SK-N-SH (cell line): ENCODE measurements around the gene NIPAL4. TPM values are rescaled to one million over a fixed set of nuclear protein-coding genes. Genes with fewer than 3 reads are reported as not detected.
"Not testable (repeated sequence)": the region's sequence is repeated elsewhere in the genome, so short reads cannot be mapped to it uniquely, and the experiment has no call there.

Experiments
- CTCF ChIA-PET: fragments of 300-600, 350-600 bp; formaldehyde crosslinking; extraction: SDS; loops from one replicate; lab custom pipeline; 2021; lab: Yijun Ruan, JAX
- POLR2A ChIA-PET: fragments of 350-600 bp; sonication (Branson Sonifier 250); formaldehyde crosslinking; extraction: SDS; loops from one replicate; lab custom pipeline; 2020; ENCODE audit warnings: antibody characterized with exemption, inconsistent platforms; lab: Yijun Ruan, JAX
- DNase-seq: peaks from one replicate; pipeline ENCODE4 v3.0.0; 2012
- H2AFZ ChIP-seq: fragments of 200-600 bp; sonication (generic); 2 replicates; pipeline ENCODE4 v1.8.1; 2016; ENCODE audit warnings: antibody characterized with exemption, mild to moderate bottlenecking, low read depth
- H3F3A ChIP-seq: fragments of 200-600 bp; sonication (generic); replicated peaks from 2 replicates; pipeline ENCODE3; 2016; ENCODE audit warnings: antibody characterized with exemption, mild to moderate bottlenecking; ENCODE audit not compliant: insufficient read depth
- H3K27ac ChIP-seq, 2 experiments: fragments of 200-500 bp in 1 of 2; fragments of 200-600 bp in 1 of 2; sonication (Bioruptor generic) in 1 of 2; sonication (generic), shearing (Covaris generic) in 1 of 2; 2 replicates each; pipeline versions ENCODE4 v1.5.1 to v1.6.1; 2014 to 2016; ENCODE audit warnings: low read depth in 2 of 2, inconsistent platforms in 1 of 2, low read length in 1 of 2, mild to moderate bottlenecking in 1 of 2, mixed read lengths in 1 of 2
- H3K27me3 ChIP-seq: fragments of 200-600 bp; sonication (generic), shearing (Covaris generic); 2 replicates; pipeline ENCODE4 v1.6.1; 2016; ENCODE audit warnings: mixed run types; ENCODE audit not compliant: insufficient read depth
- H3K36me3 ChIP-seq, 2 experiments: fragments of 200-500 bp in 1 of 2; fragments of 200-600 bp in 1 of 2; sonication (Bioruptor generic) in 1 of 2; sonication (generic) in 1 of 2; replicated peaks in 1 of 2; 2 replicates each; pipeline versions ENCODE3 to v1.5.1; 2014 to 2016; ENCODE audit warnings: low read length in 1 of 2, mild to moderate bottlenecking in 1 of 2; ENCODE audit not compliant: insufficient read depth in 2 of 2, control insufficient read depth in 1 of 2
- H3K4me1 ChIP-seq, 2 experiments: fragments of 200-500 bp in 1 of 2; fragments of 200-600 bp in 1 of 2; sonication (Bioruptor generic) in 1 of 2; sonication (generic), shearing (Covaris generic) in 1 of 2; 2 replicates each; pipeline versions ENCODE4 v1.5.1 to v1.6.1; 2014 to 2016; ENCODE audit warnings: low read depth in 1 of 2, low read length in 1 of 2, mixed run types in 1 of 2; ENCODE audit not compliant: insufficient read depth in 2 of 2, control insufficient read depth in 1 of 2
- H3K4me2 ChIP-seq: fragments of 200-600 bp; sonication (generic), shearing (Covaris generic); 2 replicates; pipeline ENCODE4 v1.6.1; 2017; ENCODE audit warnings: mixed run types
- H3K4me3 ChIP-seq, 2 experiments: fragments of 200-500 bp in 1 of 2; fragments of 200-600 bp in 1 of 2; sonication (Bioruptor generic) in 1 of 2; sonication (generic), shearing (Covaris generic) in 1 of 2; 2 replicates each; pipeline versions ENCODE4 v1.5.1 to v1.8.1; 2014 to 2016; ENCODE audit warnings: low read depth in 2 of 2, inconsistent platforms in 1 of 2, low read length in 1 of 2, mild to moderate bottlenecking in 1 of 2, mixed read lengths in 1 of 2, moderate library complexity in 1 of 2
- H3K79me2 ChIP-seq: fragments of 200-600 bp; sonication (generic); 2 replicates; pipeline ENCODE4 v1.8.1; 2017; ENCODE audit warnings: mild to moderate bottlenecking; ENCODE audit not compliant: insufficient read depth
- H3K9ac ChIP-seq: fragments of 200-600 bp; sonication (generic); 2 replicates; pipeline ENCODE4 v1.6.1; 2017; ENCODE audit warnings: mixed run types
- H3K9me2 ChIP-seq: fragments of 200-600 bp; sonication (generic); 2 replicates; pipeline ENCODE4 v1.6.1; 2017; ENCODE audit warnings: mixed run types
- H3K9me3 ChIP-seq: fragments of 200-600 bp; sonication (generic); 2 replicates; pipeline ENCODE4 v1.6.1; 2017; ENCODE audit warnings: mixed run types, mild to moderate bottlenecking, moderate library complexity
- H4K20me1 ChIP-seq: fragments of 200-600 bp; sonication (generic); 2 replicates; pipeline ENCODE4 v1.6.1; 2017; ENCODE audit warnings: mild to moderate bottlenecking, mixed run types; ENCODE audit not compliant: insufficient read depth
- CHD2 ChIP-seq: fragments of 150-350 bp; IDR thresholded peaks from 2 replicates; pipeline ENCODE4 v1.6.1; 2018; ENCODE audit warnings: low read length; ENCODE audit not compliant: partially characterized antibody
- EP300 ChIP-seq, 2 experiments: IDR thresholded peaks; 2 replicates each; pipeline versions ENCODE4 v1.4.0 to v1.6.1; 2012; ENCODE audit warnings: borderline replicate concordance in 1 of 2, low read depth in 1 of 2, low read length in 1 of 2
- EZH2phosphoT487 ChIP-seq: fragments of 200-600 bp; sonication (generic); IDR thresholded peaks from 2 replicates; pipeline ENCODE4 v1.6.1; 2017; ENCODE audit warnings: low read depth, mixed run types, mild to moderate bottlenecking, antibody characterized with exemption, moderate library complexity, borderline replicate concordance
- FOXM1 ChIP-seq: IDR thresholded peaks from 2 replicates; pipeline ENCODE4 v1.4.0; 2012; ENCODE audit warnings: low read depth, mild to moderate bottlenecking
- IRF3 ChIP-seq: fragments of 150-350 bp; IDR thresholded peaks from 2 replicates; pipeline ENCODE4 v1.6.1; 2016; ENCODE audit warnings: mild to moderate bottlenecking, low read depth, low read length
- MAX ChIP-seq: IDR thresholded peaks from 2 replicates; pipeline ENCODE4 v1.4.0; 2012; ENCODE audit warnings: low read depth
- NRF1 ChIP-seq: IDR thresholded peaks from 2 replicates; pipeline ENCODE4 v1.6.1; 2012; ENCODE audit warnings: low read depth, mild to moderate bottlenecking, low read length
- RAD21 ChIP-seq: IDR thresholded peaks from 2 replicates; pipeline ENCODE4 v1.6.1; 2012; ENCODE audit warnings: mild to moderate bottlenecking, low read length
- RCOR1 ChIP-seq: fragments of 150-350 bp; IDR thresholded peaks from 2 replicates; pipeline ENCODE4 v1.6.1; 2017; ENCODE audit warnings: antibody characterized with exemption, low read length
- REST ChIP-seq: IDR thresholded peaks from 2 replicates; pipeline ENCODE4 v1.6.1; 2012; ENCODE audit warnings: mild to moderate bottlenecking, low read depth, low read length, moderate library complexity
- RFX5 ChIP-seq: IDR thresholded peaks from 2 replicates; pipeline ENCODE4 v1.6.1; 2012; ENCODE audit warnings: mild to moderate bottlenecking, improper control_type of control experiment, low read length
- SMC3 ChIP-seq: IDR thresholded peaks from 2 replicates; pipeline ENCODE4 v1.6.1; 2012; ENCODE audit warnings: low read depth, low read length, improper control_type of control experiment
- TEAD4 ChIP-seq: IDR thresholded peaks from 2 replicates; pipeline ENCODE4 v1.4.0; 2012; ENCODE audit warnings: mild to moderate bottlenecking, borderline replicate concordance; ENCODE audit not compliant: insufficient read depth
- USF1 ChIP-seq: IDR thresholded peaks from 2 replicates; pipeline ENCODE4 v1.4.0; 2012; ENCODE audit warnings: low read depth, borderline replicate concordance
- USF2 ChIP-seq: fragments of 150-350 bp; IDR thresholded peaks from 2 replicates; pipeline ENCODE4 v1.6.1; 2017; ENCODE audit warnings: antibody characterized with exemption, low read length, low read depth, borderline replicate concordance
- ZBTB33 ChIP-seq: IDR thresholded peaks from 2 replicates; pipeline ENCODE4 v1.4.0; 2012; ENCODE audit warnings: low read depth, borderline replicate concordance
- WGBS: methylation state at CpG from one replicate; pipeline ENCODE4 v1.1.6; 2017; ENCODE audit warnings: low lambda C conversion rate; 5-methylcytosine and 5-hydroxymethylcytosine counted together
- polyA plus RNA-seq, 3 experiments: library from polyadenylated mRNA; depleted of rRNA; stranded (reverse); fragments of >200 nt; gene quantifications; 2 replicates each; pipeline ENCODE4 v1.2.3, GENCODE V29; 2012

Gene NIPAL4
- polyA plus RNA-seq, 1 of the 3 experiments (the other 2 are of a cell fraction), result 2.3 TPM

- H3K4me2 ChIP-seq, result no peak overlapping the region
- H3K27ac ChIP-seq, result no peak overlapping the region
- 100% methylated on average over 6 of the region's 7 CpGs for WGBS
- peaks cover 21% of the 10 kb centered on the region; the same call in 1 of the 2 replicates for H3K79me2 ChIP-seq
- peaks cover 55% of the 10 kb centered on the region for H3F3A ChIP-seq
- H3K9me2 ChIP-seq, result no peaks in the 10 kb centered on the region
- no peak overlapping the region for H3K4me3 ChIP-seq
- peaks cover 0 to 2% of the 10 kb centered on the region in 2 experiments; a peak in 1 of 4 replicates for H3K4me1 ChIP-seq
- no peaks in the 10 kb centered on the region for H3K9me3 ChIP-seq
- no peak for DNase-seq
- H2AFZ ChIP-seq, result no peak overlapping the region
- ChIA-PET CTCF (interaction anchor here (1.1 to 8.1 kb wide), 5 partner anchors 50 to 334 kb away, joined by 3 to 102 read pairs (median 4); no protein-coding TSS in a partner anchor), POLR2A (no interaction called here)
- no peak overlapping the region for H3K9ac ChIP-seq
- H4K20me1 ChIP-seq, result peaks cover 6% of the 10 kb centered on the region; the same call in 1 of the 2 replicates
- H3K27me3 ChIP-seq, result no peaks in the 10 kb centered on the region
- peaks cover 43 to 50% of the 10 kb centered on the region in 2 experiments for H3K36me3 ChIP-seq
- no peak for TF ChIP-seq RFX5
- no peak for TF ChIP-seq TEAD4
- no peak for TF ChIP-seq CHD2
- no peak for TF ChIP-seq USF2
- TF ChIP-seq ZBTB33, result no peak
- no peak for TF ChIP-seq EZH2phosphoT487
- no peak for TF ChIP-seq REST
- no peak for TF ChIP-seq SMC3
- no peak for TF ChIP-seq FOXM1
- no peak for TF ChIP-seq IRF3
- no peak for TF ChIP-seq USF1
- no peak for TF ChIP-seq RAD21
- TF ChIP-seq RCOR1, result no peak
- no peak for TF ChIP-seq MAX
- no peak for TF ChIP-seq EP300 (IDR thresholded peaks at IDR 0.05; ENCODE audit: borderline replicate concordance in 1 of 2, low read depth in 1 of 2, low read length in 1 of 2)
- TF ChIP-seq NRF1, result no peak
These were observed 21.7 kb downstream of the NIPAL4 start for GRCh38 chr5:157481666-157482065.

- Histone ChIP-seq H3K36me3 (peaks cover 49 to 57% of the 10 kb centered on the region in 2 experiments), H3F3A (peaks cover 54% of the 10 kb centered on the region), H3K79me2 (peaks cover 24% of the 10 kb centered on the region; the same call in 1 of the 2 replicates)
- H3K27ac ChIP-seq, H3K27me3 ChIP-seq, H3K4me1 ChIP-seq, H3K9me3 ChIP-seq, DNase-seq, H4K20me1 ChIP-seq, H2AFZ ChIP-seq, H3K9me2 ChIP-seq, H3K4me3 ChIP-seq, H3K9ac ChIP-seq, POLR2A ChIA-PET, H3K4me2 ChIP-seq: not testable (repeated sequence)
- CTCF ChIA-PET, result interaction anchor here (1.1 to 1.6 kb wide), 3 partner anchors 146 to 335 kb away, joined by 3 to 4 read pairs (median 3); no protein-coding TSS in a partner anchor
- WGBS, result 88% methylated on average over 2 of the region's 2 CpGs
These were observed 22.7 kb downstream of the NIPAL4 start for GRCh38 chr5:157482702-157483101.
